Left lung (tissue), 10 donors: Measurements from ENCODE around the gene KCNG2. TPM values are rescaled to one million over a fixed set of nuclear protein-coding genes. Genes with fewer than 3 reads are reported as not detected.

ENCODE experiments used
- ATAC-seq: fragments of 200-7000 bp; cut with Tn5 transposase; one replicate; pipeline ENCODE4 v1.9.1; 2020; ENCODE audit warnings: moderate library complexity
- DNase-seq, 4 donors: peaks; one replicate each; pipeline ENCODE4 v3.0.0-alpha.2; 2013 to 2020
- H3K27ac ChIP-seq, 2 donors: fragments of 200-600 bp; sonication (generic) in 1 of 2; one replicate each; pipeline versions ENCODE4 v1.5.0 to v1.8.0; 2020 to 2021
- H3K27me3 ChIP-seq, 2 donors: fragments of 200-600 bp; sonication (generic) in 1 of 2; one replicate each; pipeline versions ENCODE4 v1.5.0 to v1.8.0; 2020 to 2021
- H3K36me3 ChIP-seq, 2 donors: fragments of 200-600 bp; sonication (generic) in 1 of 2; one replicate each; pipeline versions ENCODE4 v1.5.0 to v1.8.0; 2020 to 2021
- H3K4me1 ChIP-seq, 2 donors: fragments of 200-600 bp; one replicate each; pipeline ENCODE4 v1.8.0; 2021
- H3K4me3 ChIP-seq, 2 donors: fragments of 200-600 bp; sonication (generic) in 1 of 2; one replicate each; pipeline versions ENCODE4 v1.5.0 to v1.8.0; 2020 to 2021; ENCODE audit warnings: mild to moderate bottlenecking in 1 of 2
- H3K9me3 ChIP-seq, 2 donors: fragments of 200-600 bp; sonication (generic) in 1 of 2; one replicate each; pipeline versions ENCODE4 v1.5.0 to v1.8.0; 2020 to 2021
- CTCF ChIP-seq, 2 donors: fragments of 200-600 bp; sonication (generic) in 1 of 2; IDR thresholded peaks; one replicate each; pipeline versions ENCODE4 v1.5.0 to v1.8.0; 2021; ENCODE audit warnings: antibody characterized with exemption in 2 of 2
- intact Hi-C, 2 donors: fragments of 100-400 bp; cut with DNase I; formaldehyde crosslinking; loops; one replicate each; pipeline versions ENCODE4 v1.11.2 to v1.14.2; 2022
- polyA plus RNA-seq, 6 donors: library from polyadenylated mRNA; unstranded; fragments of 120-200 nt; gene quantifications; one replicate each; pipeline ENCODE4 v1.2.1, GENCODE V29; 2013; ENCODE audit not compliant: insufficient read length in 6 of 6
- total RNA-seq, 2 donors: library from RNA; stranded (reverse); fragmentation: NEBNext Ultra II Directional; extraction: Animal tissue kit (Norgen Biotek cat#: 25700); gene quantifications; one replicate each; pipeline ENCODE4 v1.2.1, GENCODE V29; 2021
- donor health status: DM: no; HTN: yes; CAD: no.
- donor health status: DM: no; HTN: no; CAD: no.

KCNG2 gene
- total and polyA plus RNA-seq, 8 donors: 0.17 to 1.1 (median 0.31) TPM

- intact Hi-C loops: no loop called here
- H3K36me3 ChIP-seq: peaks cover 0 to 37% of the 10 kb centered on the region in 2 donors
Measured at GRCh38 chr18:79756826-79757225, 40.9 kb upstream of the KCNG2 start.

GRCh38 chr18:79760348-79760747, 37.4 kb upstream of the KCNG2 start:
- ATAC-seq (no peak), DNase-seq (no peak)
- intact Hi-C loops: no loop called here
- no peak overlapping the region for H3K4me3 ChIP-seq
- no peak overlapping the region for H3K27ac ChIP-seq
- TF ChIP-seq CTCF (IDR thresholded peaks at IDR 0.05): no peak
- peaks cover 0 to 13% of the 10 kb centered on the region in 2 donors for H3K36me3 ChIP-seq
- peaks cover 0 to 4% of the 10 kb centered on the region in 2 donors for H3K27me3 ChIP-seq
- peaks cover 0 to 7% of the 10 kb centered on the region in 2 donors for H3K9me3 ChIP-seq
- H3K4me1 ChIP-seq: no peaks in the 10 kb centered on the region

More at GRCh38 chr18:79756826-79757225, 40.9 kb upstream of the KCNG2 start:
- H3K27me3 ChIP-seq: no peaks in the 10 kb centered on the region
- no peak for ATAC-seq
- H3K4me3 ChIP-seq: no peak overlapping the region
- no peaks in the 10 kb centered on the region for H3K4me1 ChIP-seq
- no peak for TF ChIP-seq CTCF (IDR thresholded peaks at IDR 0.05)
- peaks cover 0 to 7% of the 10 kb centered on the region in 2 donors for H3K9me3 ChIP-seq
- DNase-seq: peak in 1 of 4 donors; percentile 9
- H3K27ac ChIP-seq: no peak overlapping the region

GRCh38 chr18:79760881-79761280, 36.9 kb upstream of the KCNG2 start:
- peaks cover 0 to 9% of the 10 kb centered on the region in 2 donors for H3K27me3 ChIP-seq
- DNase-seq (no peak), ATAC-seq (no peak)
- no peak for TF ChIP-seq CTCF (IDR thresholded peaks at IDR 0.05)
- intact Hi-C loops: no loop called here
- H3K4me3 ChIP-seq: no peak overlapping the region
- H3K4me1 ChIP-seq: no peaks in the 10 kb centered on the region
- H3K9me3 ChIP-seq: peaks cover 0 to 7% of the 10 kb centered on the region in 2 donors
- H3K36me3 ChIP-seq: peaks cover 0 to 8% of the 10 kb centered on the region in 2 donors
- H3K27ac ChIP-seq: no peak overlapping the region

- Histone ChIP-seq H3K9me3 (peaks cover 0 to 20% of the 10 kb centered on the region in 2 donors), H3K27me3 (peaks cover 0 to 20% of the 10 kb centered on the region in 2 donors)
- intact Hi-C loops: no loop called here
Measured at GRCh38 chr18:79763407-79763806, 34.3 kb upstream of the KCNG2 start.

GRCh38 chr18:79764131-79764530, 33.6 kb upstream of the KCNG2 start:
- Histone ChIP-seq H3K9me3 (peaks cover 0 to 16% of the 10 kb centered on the region in 2 donors), H3K4me1 (no peaks in the 10 kb centered on the region), H3K4me3 (no peak overlapping the region), H3K27ac (no peak overlapping the region), H3K36me3 (no peaks in the 10 kb centered on the region), H3K27me3 (peaks cover 0 to 20% of the 10 kb centered on the region in 2 donors)
- DNase-seq (no peak), ATAC-seq (no peak)
- intact Hi-C loops: no loop called here
- no peak for TF ChIP-seq CTCF (IDR thresholded peaks at IDR 0.05)

More at GRCh38 chr18:79763407-79763806, 34.3 kb upstream of the KCNG2 start:
- DNase-seq (no peak), ATAC-seq (no peak)
- Histone ChIP-seq H3K4me1 (no peaks in the 10 kb centered on the region), H3K36me3 (no peaks in the 10 kb centered on the region), H3K27ac (no peak overlapping the region), H3K4me3 (no peak overlapping the region)
- TF ChIP-seq CTCF (IDR thresholded peaks at IDR 0.05): no peak
